ENCODE results near the gene DEFB131A.
"Not testable (repeated sequence)": the region's sequence is repeated elsewhere in the genome, so short reads cannot be mapped to it uniquely, and the experiment has no call there.

DEFB131A gene

GRCh38 chr4:9444114-9444513 lies at the start of gene DEFB131A:
DEFB131A (plus strand) TSS chr4:9444414; CDS start chr4:9444534, 120 bp downstream.
- not testable (repeated sequence) for DNase-seq (ENCODE audit: low read depth in 2 of 2)

- not testable (repeated sequence) for DNase-seq (ENCODE audit: low read depth in 2 of 2)
Measured at GRCh38 chr4:9405774-9406173, 38.4 kb upstream of the DEFB131A start.

- DNase-seq (ENCODE audit: low read depth in 2 of 2): not testable (repeated sequence)
Measured at GRCh38 chr4:9406491-9406890, 37.7 kb upstream of the DEFB131A start.

GRCh38 chr4:9409793-9410192 lies 34.4 kb upstream of the DEFB131A start:
- DNase-seq (ENCODE audit: low read depth in 2 of 2): no peak

GRCh38 chr4:9421884-9422455 lies 22.2 kb upstream of the DEFB131A start:
- not testable (repeated sequence) for DNase-seq (ENCODE audit: low read depth in 2 of 2)

- not testable (repeated sequence) for DNase-seq (ENCODE audit: low read depth in 2 of 2)
Measured at GRCh38 chr4:9425916-9426315, 18.3 kb upstream of the DEFB131A start.

- DNase-seq (ENCODE audit: low read depth in 2 of 2): not testable (repeated sequence)
Measured at GRCh38 chr4:9430061-9430460, 14.2 kb upstream of the DEFB131A start.

GRCh38 chr4:9433320-9433719 lies 10.9 kb upstream of the DEFB131A start:
- not testable (repeated sequence) for DNase-seq (ENCODE audit: low read depth in 2 of 2)

GRCh38 chr4:9436728-9437127 lies 7.5 kb upstream of the DEFB131A start:
- DNase-seq (ENCODE audit: low read depth in 2 of 2): not testable (repeated sequence)

GRCh38 chr4:9442355-9442754 lies 1.9 kb upstream of the DEFB131A start:
- DNase-seq (ENCODE audit: low read depth in 2 of 2): not testable (repeated sequence)

GRCh38 chr4:9444681-9445080 lies 467 bp downstream of the DEFB131A start:
- not testable (repeated sequence) for DNase-seq (ENCODE audit: low read depth in 2 of 2)

- not testable (repeated sequence) for DNase-seq (ENCODE audit: low read depth in 2 of 2)
Measured at GRCh38 chr4:9452251-9452650, 8.0 kb downstream of the DEFB131A start.

- DNase-seq (ENCODE audit: low read depth in 2 of 2): not testable (repeated sequence)
Measured at GRCh38 chr4:9454284-9454683, 10.1 kb downstream of the DEFB131A start.

GRCh38 chr4:9455046-9455445 lies 10.8 kb downstream of the DEFB131A start:
- not testable (repeated sequence) for DNase-seq (ENCODE audit: low read depth in 2 of 2)

GRCh38 chr4:9479466-9479865 lies 35.3 kb downstream of the DEFB131A start:
- DNase-seq (ENCODE audit: low read depth in 2 of 2): not testable (repeated sequence)

- not testable (repeated sequence) for DNase-seq (ENCODE audit: low read depth in 2 of 2)
Measured at GRCh38 chr4:9480066-9480465, 35.9 kb downstream of the DEFB131A start.

- not testable (repeated sequence) for DNase-seq (ENCODE audit: low read depth in 2 of 2)
Measured at GRCh38 chr4:9482871-9483270, 38.7 kb downstream of the DEFB131A start.

- not testable (repeated sequence) for DNase-seq (ENCODE audit: low read depth in 2 of 2)
Measured at GRCh38 chr4:9483682-9484081, 39.5 kb downstream of the DEFB131A start.

GRCh38 chr4:9486880-9487279 lies 42.7 kb downstream of the DEFB131A start:
- not testable (repeated sequence) for DNase-seq (ENCODE audit: low read depth in 2 of 2)

- not testable (repeated sequence) for DNase-seq (ENCODE audit: low read depth in 2 of 2)
Measured at GRCh38 chr4:9488796-9489195, 44.6 kb downstream of the DEFB131A start.

- DNase-seq (ENCODE audit: low read depth in 2 of 2): not testable (repeated sequence)
Measured at GRCh38 chr4:9490496-9490895, 46.3 kb downstream of the DEFB131A start.

GRCh38 chr4:9490986-9491385 lies 46.8 kb downstream of the DEFB131A start:
- DNase-seq (ENCODE audit: low read depth in 2 of 2): not testable (repeated sequence)

GRCh38 chr4:9493589-9493988 lies 49.4 kb downstream of the DEFB131A start:
- not testable (repeated sequence) for DNase-seq (ENCODE audit: low read depth in 2 of 2)
